Naive thymus-derived CD4-positive, alpha-beta T cell (primary cell): ENCODE measurements around the gene PODXL. TPM values are rescaled to one million over a fixed set of nuclear protein-coding genes. Genes with fewer than 3 reads are reported as not detected.

Experiments used
- ATAC-seq: fragments of 150-1000 bp; cut with Tn5 transposase; 2 replicates; pipeline ENCODE4 v1.10.0; 2021; ENCODE audit warnings: mild to moderate bottlenecking, moderate library complexity
- CTCF ChIA-PET: fragments of 350-600 bp; sonication (Branson Sonifier 250); formaldehyde crosslinking; loops from one replicate; lab custom pipeline; 2021; ENCODE audit warnings: antibody characterized with exemption; lab: Charles Lee
- POLR2A ChIA-PET: fragments of 350-600 bp; sonication (Branson Sonifier 250); formaldehyde crosslinking; loops from one replicate; lab custom pipeline; 2021; ENCODE audit warnings: antibody characterized with exemption, inconsistent platforms; lab: Charles Lee
- DNase-seq, 9 donors: peaks; one replicate each; pipeline versions ENCODE4 v3.0.0 to v3.0.0-alpha.2; 2020 to 2022; ENCODE audit warnings: mixed read lengths in 1 of 9
- H3K27ac ChIP-seq: one replicate; pipeline ENCODE4 v1.7.0; 2013; ENCODE audit warnings: mild to moderate bottlenecking, low read depth, low read length, moderate library complexity
- H3K27me3 ChIP-seq, 2 donors: one replicate each; pipeline ENCODE4 v1.7.0; 2013; ENCODE audit warnings: low read length in 2 of 2, mild to moderate bottlenecking in 2 of 2, moderate library complexity in 2 of 2; ENCODE audit not compliant: control insufficient read depth in 2 of 2, insufficient read depth in 2 of 2
- H3K36me3 ChIP-seq, 3 experiments: 1 replicate in 2 of 3; 2 replicates in 1 of 3; pipeline ENCODE4 v1.7.0; 2013; ENCODE audit warnings: low read length in 3 of 3, mild to moderate bottlenecking in 3 of 3, moderate library complexity in 1 of 3; ENCODE audit not compliant: insufficient read depth in 3 of 3, control insufficient read depth in 2 of 3
- H3K4me1 ChIP-seq, 2 donors: one replicate each; pipeline ENCODE4 v1.7.0; 2013; ENCODE audit warnings: low read length in 2 of 2, mild to moderate bottlenecking in 2 of 2, moderate library complexity in 1 of 2; ENCODE audit not compliant: control insufficient read depth in 2 of 2, insufficient read depth in 2 of 2
- H3K4me3 ChIP-seq: 2 replicates; pipeline ENCODE4 v1.7.0; 2013; ENCODE audit warnings: mild to moderate bottlenecking, low read length
- H3K9me3 ChIP-seq, 3 experiments: 1 replicate in 2 of 3; 2 replicates in 1 of 3; pipeline ENCODE4 v1.7.0; 2013; ENCODE audit warnings: low read length in 3 of 3; ENCODE audit not compliant: control insufficient read depth in 2 of 3
- H3K27ac Mint-ChIP-seq, 9 donors: one replicate each; pipeline ENCODE4 v1.8.0; 2020 to 2022; ENCODE audit warnings: mixed read lengths in 9 of 9, mild to moderate bottlenecking in 8 of 9, moderate library complexity in 5 of 9, inconsistent platforms in 2 of 9
- H3K27me3 Mint-ChIP-seq, 5 donors: one replicate each; pipeline ENCODE4 v1.8.0; 2021 to 2022; ENCODE audit warnings: mixed read lengths in 5 of 5, mild to moderate bottlenecking in 1 of 5
- H3K36me3 Mint-ChIP-seq, 5 donors: one replicate each; pipeline ENCODE4 v1.8.0; 2020 to 2022; ENCODE audit warnings: mixed read lengths in 5 of 5, mild to moderate bottlenecking in 3 of 5, inconsistent platforms in 1 of 5
- H3K4me1 Mint-ChIP-seq, 7 donors: one replicate each; pipeline ENCODE4 v1.8.0; 2020 to 2022; ENCODE audit warnings: mixed read lengths in 7 of 7, mild to moderate bottlenecking in 3 of 7, inconsistent platforms in 1 of 7
- H3K4me3 Mint-ChIP-seq, 10 donors: one replicate each; pipeline ENCODE4 v1.8.0; 2020 to 2022; ENCODE audit warnings: mild to moderate bottlenecking in 10 of 10, mixed read lengths in 10 of 10, moderate library complexity in 6 of 10, inconsistent platforms in 2 of 10
- H3K9me3 Mint-ChIP-seq, 11 donors: one replicate each; pipeline ENCODE4 v1.8.0; 2020 to 2022; ENCODE audit warnings: mixed read lengths in 11 of 11, mild to moderate bottlenecking in 4 of 11, inconsistent platforms in 1 of 11, moderate library complexity in 1 of 11
- intact Hi-C, 2 donors: fragments of 100-400 bp; cut with micrococcal nuclease; formaldehyde crosslinking; loops; one replicate each; pipeline ENCODE4 v1.15.1; 2023
- polyA plus RNA-seq, 2 donors: library from polyadenylated mRNA; unstranded; fragments of 300-500 nt; fragmentation: Illumina TruSeq; gene quantifications; one replicate each; pipeline ENCODE4 v1.2.3, GENCODE V29; 2021
- total RNA-seq, 6 experiments: library from RNA in 5 of 6; stranded (reverse) in 5 of 6; gene quantifications; 1 replicate in 5 of 6; 2 replicates in 1 of 6; pipeline ENCODE4 v1.2.3 and lab custom pipeline; 2021 to 2026

Gene PODXL
- total and polyA plus RNA-seq, 7 experiments from 2014 or later = 0.05 to 1.4 (median 0.32) TPM

- ATAC-seq (no peak), DNase-seq (no peak)
- peaks cover 0 to 7% (median 3%) of the 10 kb centered on the region in 7 donors for H3K4me1 Mint-ChIP-seq
- no peaks in the 10 kb centered on the region for H3K9me3 Mint-ChIP-seq
- no peaks in the 10 kb centered on the region for H3K4me1 ChIP-seq
- peaks cover 0 to 10% (median 0%) of the 10 kb centered on the region in 3 experiments for H3K36me3 ChIP-seq
- H3K27me3 ChIP-seq = no peaks in the 10 kb centered on the region
- CTCF ChIA-PET = no interaction called here
- H3K4me3 ChIP-seq = no peak overlapping the region
- peaks cover 5 to 55% (median 35%) of the 10 kb centered on the region in 5 donors for H3K36me3 Mint-ChIP-seq
- no peak overlapping the region for H3K27ac ChIP-seq
- intact Hi-C loops = no loop called here
- H3K27ac Mint-ChIP-seq = peak overlapping the region in 3 of 9 donors; percentile 45 to 65 (median 65)
- H3K27me3 Mint-ChIP-seq = no peaks in the 10 kb centered on the region
- H3K9me3 ChIP-seq = no peaks in the 10 kb centered on the region
- POLR2A ChIA-PET = no interaction called here
- H3K4me3 Mint-ChIP-seq = no peak overlapping the region
Observed at GRCh38 chr7:131459256-131459655, 97.2 kb downstream of the PODXL start.

GRCh38 chr7:131456338-131456737 lies 100.1 kb downstream of the PODXL start:
- DNase-seq (no peak), ATAC-seq (no peak)
- no peaks in the 10 kb centered on the region for H3K27me3 Mint-ChIP-seq
- H3K4me3 Mint-ChIP-seq = no peak overlapping the region
- intact Hi-C loops = no loop called here
- no peaks in the 10 kb centered on the region for H3K9me3 Mint-ChIP-seq
- no peaks in the 10 kb centered on the region for H3K36me3 ChIP-seq
- peaks cover 5 to 47% (median 28%) of the 10 kb centered on the region in 5 donors for H3K36me3 Mint-ChIP-seq
- ChIA-PET CTCF (interaction anchor here (0.7 kb wide), 1 partner anchor 58 kb away, joined by 3 read pairs; no protein-coding TSS in a partner anchor), POLR2A (interaction anchor here (0.6 kb wide), 1 partner anchor 12 kb away, joined by 4 read pairs; no protein-coding TSS in a partner anchor)
- H3K27ac ChIP-seq = no peak overlapping the region
- no peaks in the 10 kb centered on the region for H3K9me3 ChIP-seq
- H3K4me1 ChIP-seq = no peaks in the 10 kb centered on the region
- H3K4me1 Mint-ChIP-seq = peaks cover 0 to 7% (median 3%) of the 10 kb centered on the region in 7 donors
- no peaks in the 10 kb centered on the region for H3K27me3 ChIP-seq
- H3K27ac Mint-ChIP-seq = peak overlapping the region in 1 of 9 donors; percentile 10
- H3K4me3 ChIP-seq = no peak overlapping the region

DNA sequence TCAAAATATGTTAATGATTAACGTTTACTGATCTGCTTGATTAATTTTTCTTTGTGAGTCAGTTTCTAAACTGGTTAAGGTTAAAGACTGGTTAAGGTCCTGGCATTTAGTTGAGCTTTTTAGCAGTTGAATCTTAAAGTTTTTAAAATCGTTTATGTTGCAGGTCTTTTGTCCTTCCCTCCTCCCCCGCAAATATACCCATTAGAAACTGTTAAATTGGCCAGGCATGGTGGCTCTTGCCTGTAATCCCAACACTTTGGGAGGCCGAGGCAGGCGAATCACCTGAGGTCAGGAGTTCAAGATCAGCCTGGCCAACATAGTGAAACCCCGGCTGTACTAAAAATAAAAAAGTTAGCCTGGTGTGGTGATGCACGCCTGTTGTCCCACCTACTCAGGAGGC lies 100.9 kb downstream of the PODXL start:
- H3K4me1 Mint-ChIP-seq = peaks cover 0 to 7% (median 3%) of the 10 kb centered on the region in 7 donors
- ChIA-PET CTCF (interaction anchor here (0.6 kb wide), 1 partner anchor 58 kb away, joined by 4 read pairs; no protein-coding TSS in a partner anchor), POLR2A (interaction anchor here (0.7 kb wide), 1 partner anchor 16 kb away, joined by 4 read pairs; no protein-coding TSS in a partner anchor)
- no peak overlapping the region for H3K27ac Mint-ChIP-seq
- H3K36me3 Mint-ChIP-seq = peaks cover 5 to 45% (median 32%) of the 10 kb centered on the region in 5 donors
- Histone ChIP-seq H3K36me3 (peaks cover 0 to 3% (median 0%) of the 10 kb centered on the region in 3 experiments), H3K27ac (no peak overlapping the region), H3K4me1 (no peaks in the 10 kb centered on the region), H3K27me3 (no peaks in the 10 kb centered on the region), H3K4me3 (no peak overlapping the region), H3K9me3 (no peaks in the 10 kb centered on the region)
- no peaks in the 10 kb centered on the region for H3K27me3 Mint-ChIP-seq
- DNase-seq (no peak), ATAC-seq (no peak)
- intact Hi-C loops = no loop called here
- no peak overlapping the region for H3K4me3 Mint-ChIP-seq
- no peaks in the 10 kb centered on the region for H3K9me3 Mint-ChIP-seq

GRCh38 chr7:131455001-131455400 lies 101.4 kb downstream of the PODXL start:
- Histone ChIP-seq H3K4me1 (no peaks in the 10 kb centered on the region), H3K27ac (no peak overlapping the region), H3K4me3 (no peak overlapping the region), H3K9me3 (no peaks in the 10 kb centered on the region), H3K27me3 (no peaks in the 10 kb centered on the region), H3K36me3 (peaks cover 0 to 6% (median 0%) of the 10 kb centered on the region in 3 experiments)
- intact Hi-C loops = no loop called here
- ATAC-seq = no peak
- Mint-ChIP-seq H3K9me3 (no peaks in the 10 kb centered on the region), H3K4me3 (no peak overlapping the region), H3K36me3 (peaks cover 6 to 43% (median 34%) of the 10 kb centered on the region in 5 donors), H3K27ac (no peak overlapping the region), H3K4me1 (peaks cover 0 to 7% (median 3%) of the 10 kb centered on the region in 7 donors), H3K27me3 (no peaks in the 10 kb centered on the region)
- no peak for DNase-seq
- ChIA-PET POLR2A (interaction anchor here (0.7 kb wide), 1 partner anchor 16 kb away, joined by 4 read pairs; no protein-coding TSS in a partner anchor), CTCF (interaction anchor here (0.5 to 0.6 kb wide), 2 partner anchors 27 to 59 kb away, joined by 4 to 6 read pairs; no protein-coding TSS in a partner anchor)

DNA sequence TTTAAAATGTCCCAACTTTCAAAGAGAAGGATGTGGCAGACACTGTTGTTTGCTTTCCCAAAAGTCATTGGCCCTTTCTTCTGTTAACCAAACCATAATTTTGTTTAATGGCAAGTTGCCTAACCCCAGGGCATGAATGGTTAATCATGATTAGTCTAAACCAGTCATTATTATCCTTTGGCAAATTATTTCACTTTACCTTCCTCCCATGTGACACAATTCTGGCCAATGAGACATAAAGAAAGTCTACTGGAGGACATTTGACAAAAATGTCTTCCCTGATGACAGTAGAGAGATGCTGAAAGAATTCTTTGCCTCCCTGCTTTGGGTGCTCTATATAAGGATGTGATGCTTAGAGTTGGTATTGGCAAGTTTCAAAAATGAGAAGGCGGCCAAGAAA lies 101.9 kb downstream of the PODXL start:
- Mint-ChIP-seq H3K27ac (no peak overlapping the region), H3K36me3 (peaks cover 11 to 44% (median 36%) of the 10 kb centered on the region in 5 donors), H3K4me3 (no peak overlapping the region), H3K4me1 (peaks cover 0 to 7% (median 4%) of the 10 kb centered on the region in 7 donors), H3K27me3 (no peaks in the 10 kb centered on the region), H3K9me3 (no peaks in the 10 kb centered on the region)
- Histone ChIP-seq H3K27ac (no peak overlapping the region), H3K4me3 (no peak overlapping the region), H3K9me3 (no peaks in the 10 kb centered on the region), H3K27me3 (no peaks in the 10 kb centered on the region), H3K36me3 (peaks cover 0 to 9% (median 0%) of the 10 kb centered on the region in 3 experiments), H3K4me1 (no peaks in the 10 kb centered on the region)
- ChIA-PET POLR2A (no interaction called here), CTCF (interaction anchor here (0.5 kb wide), 1 partner anchor 27 kb away, joined by 6 read pairs; no protein-coding TSS in a partner anchor)
- intact Hi-C loops = no loop called here
- ATAC-seq (no peak), DNase-seq (no peak)

Other genes starting within 250 kb of the PODXL start
- gene MKLN1, start 228.8 kb downstream of the PODXL start, total RNA-seq = 10 to 100 TPM; 42.0 to 69.8 (median 59.3) TPM
- gene MKLN1, start 228.8 kb downstream of the PODXL start, polyA plus RNA-seq = 10 to 100 TPM; 30.8 to 36.2 TPM